ENCODE results near the gene SLC30A1.

DNA sequence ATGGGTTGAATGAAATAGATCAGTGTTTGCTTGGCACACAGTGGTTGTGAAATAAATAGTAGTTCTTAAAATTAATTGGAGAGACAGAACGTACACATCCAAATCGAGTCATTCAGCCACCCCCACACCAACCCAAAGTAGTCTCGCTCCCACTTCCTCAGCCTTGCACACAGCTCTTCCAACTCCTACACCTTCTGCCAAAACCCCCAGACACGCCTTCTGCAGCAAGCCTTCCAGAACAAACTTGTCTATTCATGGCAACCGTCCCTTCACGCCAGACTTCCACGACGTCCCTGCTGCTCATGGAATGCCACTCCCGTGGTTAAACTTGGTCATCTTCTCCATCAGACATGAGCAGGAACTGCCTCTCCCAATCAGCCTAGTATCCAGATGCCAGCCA, 49.5 kb downstream of the SLC30A1 start:
- TF ChIP-seq, protein P1, sequence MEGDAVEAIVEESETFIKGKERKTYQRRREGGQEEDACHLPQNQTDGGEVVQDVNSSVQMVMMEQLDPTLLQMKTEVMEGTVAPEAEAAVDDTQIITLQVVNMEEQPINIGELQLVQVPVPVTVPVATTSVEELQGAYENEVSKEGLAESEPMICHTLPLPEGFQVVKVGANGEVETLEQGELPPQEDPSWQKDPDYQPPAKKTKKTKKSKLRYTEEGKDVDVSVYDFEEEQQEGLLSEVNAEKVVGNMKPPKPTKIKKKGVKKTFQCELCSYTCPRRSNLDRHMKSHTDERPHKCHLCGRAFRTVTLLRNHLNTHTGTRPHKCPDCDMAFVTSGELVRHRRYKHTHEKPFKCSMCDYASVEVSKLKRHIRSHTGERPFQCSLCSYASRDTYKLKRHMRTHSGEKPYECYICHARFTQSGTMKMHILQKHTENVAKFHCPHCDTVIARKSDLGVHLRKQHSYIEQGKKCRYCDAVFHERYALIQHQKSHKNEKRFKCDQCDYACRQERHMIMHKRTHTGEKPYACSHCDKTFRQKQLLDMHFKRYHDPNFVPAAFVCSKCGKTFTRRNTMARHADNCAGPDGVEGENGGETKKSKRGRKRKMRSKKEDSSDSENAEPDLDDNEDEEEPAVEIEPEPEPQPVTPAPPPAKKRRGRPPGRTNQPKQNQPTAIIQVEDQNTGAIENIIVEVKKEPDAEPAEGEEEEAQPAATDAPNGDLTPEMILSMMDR (IDR thresholded peaks at IDR 0.05), result no peak
- TF ChIP-seq POLR2A (IDR thresholded peaks at IDR 0.05), result no peak

All from lower leg skin (tissue), 3 donors.